Lung (tissue), 12 donors: Measurements from ENCODE around the gene NRP2. TPM values are rescaled to one million over a fixed set of nuclear protein-coding genes. Genes with fewer than 3 reads are reported as not detected.

Experiments used
- ATAC-seq: fragments of 200-7000 bp; cut with Tn5 transposase; one replicate; pipeline ENCODE4 v1.9.1; 2020; ENCODE audit warnings: moderate number of reproducible peaks; ENCODE audit not compliant: insufficient read depth, low FRiP score
- DNase-seq, 3 donors: peaks; one replicate each; pipeline ENCODE4 v3.0.0-alpha.2; 2013 to 2017
- H3K27ac ChIP-seq, 2 donors: one replicate each; pipeline ENCODE4 v1.5.1; 2013; ENCODE audit warnings: mild to moderate bottlenecking in 2 of 2, moderate library complexity in 2 of 2, control low read depth in 1 of 2, inconsistent platforms in 1 of 2, low read depth in 1 of 2, low read length in 1 of 2
- H3K27me3 ChIP-seq, 3 donors: one replicate each; pipeline ENCODE4 v1.5.1; 2013; ENCODE audit warnings: low read length in 2 of 3; ENCODE audit not compliant: control insufficient read depth in 3 of 3, insufficient read depth in 3 of 3
- H3K36me3 ChIP-seq, 4 donors: one replicate each; pipeline ENCODE4 v1.5.1; 2013; ENCODE audit warnings: low read length in 4 of 4, mild to moderate bottlenecking in 1 of 4, moderate library complexity in 1 of 4; ENCODE audit not compliant: control insufficient read depth in 4 of 4, insufficient read depth in 4 of 4
- H3K4me1 ChIP-seq, 5 donors: one replicate each; pipeline ENCODE4 v1.5.1; 2013; ENCODE audit warnings: low read length in 5 of 5, mild to moderate bottlenecking in 2 of 5, moderate library complexity in 1 of 5; ENCODE audit not compliant: control insufficient read depth in 5 of 5, insufficient read depth in 5 of 5
- H3K4me3 ChIP-seq: one replicate; pipeline ENCODE4 v1.5.1; 2013; ENCODE audit warnings: mild to moderate bottlenecking, control low read depth, moderate library complexity
- H3K9ac ChIP-seq, 2 donors: one replicate each; pipeline ENCODE4 v1.5.1; 2013; ENCODE audit warnings: low read length in 2 of 2, control low read depth in 1 of 2; ENCODE audit not compliant: insufficient read depth in 1 of 2
- H3K9me3 ChIP-seq, 4 donors: one replicate each; pipeline ENCODE4 v1.5.1; 2013; ENCODE audit warnings: low read length in 3 of 4, mild to moderate bottlenecking in 1 of 4, moderate library complexity in 1 of 4; ENCODE audit not compliant: control insufficient read depth in 4 of 4, insufficient read depth in 3 of 4
- CTCF ChIP-seq: IDR thresholded peaks from 2 replicates; pipeline ENCODE4 v1.5.1; 2012; ENCODE audit warnings: mild to moderate bottlenecking; ENCODE audit errors: control extremely low read depth, extremely low read depth
- WGBS, 2 donors: extraction: QIAGEN DNeasy Blood & Tissue Kit; methylation state at CpG; one replicate each; pipeline ENCODE4 v1.1.7; 2013; 5-methylcytosine and 5-hydroxymethylcytosine counted together
- polyA plus RNA-seq, 2 donors: library from polyadenylated mRNA; stranded (reverse); fragments of 200-250 nt; gene quantifications; one replicate each; pipeline ENCODE4 v1.2.1, GENCODE V29; 2013
- total RNA-seq, 2 donors: library from RNA; depleted of rRNA in 1 of 2; stranded (reverse); fragments of >200 nt in 1 of 2; gene quantifications; one replicate each; pipeline ENCODE4 v1.2.1, GENCODE V29; 2014 to 2021
- donor health status: control.
- donor health status: control.
- donor health status: Bipolar disorder and iron deficiency.
- donor health status: healthy.
- donor health status: DM: yes; HTN: yes; CAD: no.

The NRP2 gene
- total and polyA plus RNA-seq, 4 donors, result 20.4 to 125 (median 63.2) TPM

DNA sequence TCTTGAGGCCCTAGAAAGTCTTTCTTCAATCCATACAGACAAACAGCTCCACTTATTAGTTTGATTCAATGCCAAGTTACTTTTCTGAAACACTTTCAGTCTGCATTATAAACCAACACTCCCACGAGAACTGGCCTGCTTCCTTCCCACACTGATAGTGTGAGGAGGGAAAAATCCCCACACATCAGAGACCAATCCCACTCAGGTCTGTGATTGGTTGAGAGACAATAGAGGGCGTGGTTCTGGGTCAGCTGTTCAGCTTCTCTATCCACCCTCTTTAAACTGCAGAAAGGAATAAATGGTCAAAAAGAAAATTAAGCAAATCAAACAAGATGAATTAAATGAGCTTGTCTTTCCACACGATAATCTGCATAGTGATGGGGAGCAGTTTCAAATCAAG is 152.5 kb downstream of the NRP2 start:
- Histone ChIP-seq H3K27ac (no peak overlapping the region), H3K9ac (no peak overlapping the region), H3K36me3 (no peaks in the 10 kb centered on the region), H3K27me3 (no peaks in the 10 kb centered on the region), H3K4me3 (no peak overlapping the region), H3K9me3 (no peaks in the 10 kb centered on the region), H3K4me1 (peaks cover 0 to 47% (median 10%) of the 10 kb centered on the region in 5 donors)
- WGBS, 2 donors, result 44 to 49% methylated on average over 3 of the region's 3 CpGs
- peak; percentile 91 to 98 (median 98) for DNase-seq
- TF ChIP-seq CTCF, result no peak
- no peak for ATAC-seq

DNA sequence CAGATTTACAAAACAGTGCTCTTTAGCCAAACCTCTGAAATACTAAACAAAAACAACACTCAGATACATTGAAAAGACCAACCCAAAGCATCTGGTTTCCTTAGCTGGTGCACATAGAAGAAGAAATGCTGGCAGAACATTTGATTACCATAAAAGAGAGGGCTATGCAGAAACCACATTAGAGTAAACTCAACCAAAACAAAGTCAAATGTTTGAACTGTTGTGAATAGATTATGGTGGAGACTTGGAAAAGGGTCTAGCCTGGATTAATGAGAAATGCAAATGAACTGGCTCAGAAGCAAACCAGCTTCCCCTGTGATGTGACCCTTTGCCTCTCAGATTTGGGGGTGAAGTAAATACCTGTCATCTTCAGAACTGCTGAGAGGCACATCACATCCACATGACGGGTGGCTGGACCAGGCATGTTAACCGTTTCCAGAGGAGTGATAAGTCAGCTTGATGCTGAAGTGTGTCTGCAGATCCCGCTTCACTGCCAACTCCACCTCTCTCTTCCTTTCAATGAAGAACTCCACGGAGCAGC is 153.0 kb downstream of the NRP2 start:
- H3K36me3 ChIP-seq, result no peaks in the 10 kb centered on the region
- DNase-seq, result peak; percentile 94 to 99 (median 99)
- H3K4me1 ChIP-seq, result peaks cover 0 to 47% (median 10%) of the 10 kb centered on the region in 5 donors
- no peak overlapping the region for H3K9ac ChIP-seq
- ATAC-seq, result no peak
- H3K27ac ChIP-seq, result no peak overlapping the region
- TF ChIP-seq CTCF, result no peak
- 74 to 75% methylated on average over 4 of the region's 4 CpGs for WGBS, 2 donors
- no peaks in the 10 kb centered on the region for H3K9me3 ChIP-seq
- H3K4me3 ChIP-seq, result no peak overlapping the region
- no peaks in the 10 kb centered on the region for H3K27me3 ChIP-seq

- no peak for TF ChIP-seq CTCF
- H3K4me1 ChIP-seq, result peaks cover 0 to 47% (median 10%) of the 10 kb centered on the region in 5 donors
- H3K36me3 ChIP-seq, result no peaks in the 10 kb centered on the region
- H3K9me3 ChIP-seq, result no peaks in the 10 kb centered on the region
- ATAC-seq (no peak), DNase-seq (peak in 2 of 3 donors; percentile 45 to 85)
- H3K4me3 ChIP-seq, result no peak overlapping the region
- H3K27me3 ChIP-seq, result no peaks in the 10 kb centered on the region
- H3K9ac ChIP-seq, result no peak overlapping the region
- 63 to 78% methylated on average over 5 of the region's 5 CpGs for WGBS, 2 donors
- no peak overlapping the region for H3K27ac ChIP-seq
These were observed 153.6 kb downstream of the NRP2 start for GRCh38 chr2:205835923-205836322.
